SK-N-MC (cell line): ENCODE data around the gene PRKCB.

ENCODE experiments used
- EZH2 ChIP-seq: fragments of 200-600 bp; sonication (generic); IDR thresholded peaks from one replicate; pipeline ENCODE4 v1.6.1; 2017; ENCODE audit warnings: antibody characterized with exemption
- FOXP2 ChIP-seq: optimal IDR thresholded peaks from 2 replicates; pipeline ENCODE3; 2011; ENCODE audit warnings: mild to moderate bottlenecking, moderate library complexity; ENCODE audit not compliant: insufficient read depth; ENCODE audit errors: extremely low read length, control extremely low read depth

DNA sequence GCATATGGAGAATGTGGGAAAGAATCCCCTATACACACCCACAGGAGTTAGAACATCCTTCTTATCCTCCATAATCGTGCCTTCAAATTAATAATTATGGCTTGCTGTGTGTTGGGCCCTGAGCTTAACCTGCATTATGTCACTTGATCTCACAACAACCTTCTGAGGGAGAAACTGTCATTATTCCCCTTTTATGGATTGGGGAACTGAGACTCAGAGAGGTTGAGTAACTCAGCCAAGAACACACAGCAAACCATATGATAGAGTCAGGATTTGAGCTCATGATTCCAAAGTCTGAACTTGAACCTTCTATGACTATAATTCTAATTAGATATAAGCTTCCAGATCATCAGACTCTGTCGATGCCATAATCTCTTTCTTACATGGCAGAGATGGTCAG lies 306.1 kb downstream of the PRKCB start:
- TF ChIP-seq FOXP2 = no peak
- TF ChIP-seq EZH2 = no peak
